ENCODE data around the gene NLRC3.

DNA sequence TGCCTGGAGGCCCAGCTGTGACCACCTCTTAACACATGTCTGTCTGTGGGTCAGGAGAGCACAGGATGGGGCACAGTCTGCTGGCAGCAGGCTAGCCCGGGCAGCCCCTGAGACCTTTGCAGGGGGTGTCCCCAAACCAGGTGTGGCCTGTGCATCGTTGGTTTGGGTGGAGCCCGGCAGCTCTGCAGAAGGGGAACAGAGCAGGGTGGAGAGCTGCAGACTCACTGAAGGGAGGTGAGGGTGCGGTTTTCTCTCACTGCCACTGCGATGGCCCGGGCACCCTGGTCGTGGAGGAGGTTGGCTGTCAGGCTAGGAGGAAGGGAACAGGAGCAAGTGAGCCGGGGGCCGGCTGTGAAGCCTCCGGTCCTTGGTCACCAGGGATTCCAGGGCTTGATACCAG is 28.8 kb downstream of the NLRC3 start:
- TF ChIP-seq MAX (CRISPR knock-in tag; IDR thresholded peaks at IDR 0.05) = no peak
- TF ChIP-seq, protein P1, sequence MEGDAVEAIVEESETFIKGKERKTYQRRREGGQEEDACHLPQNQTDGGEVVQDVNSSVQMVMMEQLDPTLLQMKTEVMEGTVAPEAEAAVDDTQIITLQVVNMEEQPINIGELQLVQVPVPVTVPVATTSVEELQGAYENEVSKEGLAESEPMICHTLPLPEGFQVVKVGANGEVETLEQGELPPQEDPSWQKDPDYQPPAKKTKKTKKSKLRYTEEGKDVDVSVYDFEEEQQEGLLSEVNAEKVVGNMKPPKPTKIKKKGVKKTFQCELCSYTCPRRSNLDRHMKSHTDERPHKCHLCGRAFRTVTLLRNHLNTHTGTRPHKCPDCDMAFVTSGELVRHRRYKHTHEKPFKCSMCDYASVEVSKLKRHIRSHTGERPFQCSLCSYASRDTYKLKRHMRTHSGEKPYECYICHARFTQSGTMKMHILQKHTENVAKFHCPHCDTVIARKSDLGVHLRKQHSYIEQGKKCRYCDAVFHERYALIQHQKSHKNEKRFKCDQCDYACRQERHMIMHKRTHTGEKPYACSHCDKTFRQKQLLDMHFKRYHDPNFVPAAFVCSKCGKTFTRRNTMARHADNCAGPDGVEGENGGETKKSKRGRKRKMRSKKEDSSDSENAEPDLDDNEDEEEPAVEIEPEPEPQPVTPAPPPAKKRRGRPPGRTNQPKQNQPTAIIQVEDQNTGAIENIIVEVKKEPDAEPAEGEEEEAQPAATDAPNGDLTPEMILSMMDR (IDR thresholded peaks at IDR 0.05) = no peak
- TF ChIP-seq, protein P2, sequence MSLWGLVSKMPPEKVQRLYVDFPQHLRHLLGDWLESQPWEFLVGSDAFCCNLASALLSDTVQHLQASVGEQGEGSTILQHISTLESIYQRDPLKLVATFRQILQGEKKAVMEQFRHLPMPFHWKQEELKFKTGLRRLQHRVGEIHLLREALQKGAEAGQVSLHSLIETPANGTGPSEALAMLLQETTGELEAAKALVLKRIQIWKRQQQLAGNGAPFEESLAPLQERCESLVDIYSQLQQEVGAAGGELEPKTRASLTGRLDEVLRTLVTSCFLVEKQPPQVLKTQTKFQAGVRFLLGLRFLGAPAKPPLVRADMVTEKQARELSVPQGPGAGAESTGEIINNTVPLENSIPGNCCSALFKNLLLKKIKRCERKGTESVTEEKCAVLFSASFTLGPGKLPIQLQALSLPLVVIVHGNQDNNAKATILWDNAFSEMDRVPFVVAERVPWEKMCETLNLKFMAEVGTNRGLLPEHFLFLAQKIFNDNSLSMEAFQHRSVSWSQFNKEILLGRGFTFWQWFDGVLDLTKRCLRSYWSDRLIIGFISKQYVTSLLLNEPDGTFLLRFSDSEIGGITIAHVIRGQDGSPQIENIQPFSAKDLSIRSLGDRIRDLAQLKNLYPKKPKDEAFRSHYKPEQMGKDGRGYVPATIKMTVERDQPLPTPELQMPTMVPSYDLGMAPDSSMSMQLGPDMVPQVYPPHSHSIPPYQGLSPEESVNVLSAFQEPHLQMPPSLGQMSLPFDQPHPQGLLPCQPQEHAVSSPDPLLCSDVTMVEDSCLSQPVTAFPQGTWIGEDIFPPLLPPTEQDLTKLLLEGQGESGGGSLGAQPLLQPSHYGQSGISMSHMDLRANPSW (CRISPR knock-in tag; conservative IDR thresholded peaks at IDR 0.05; ENCODE audit: low read depth) = no peak
- no peak for TF ChIP-seq ESRRA (CRISPR knock-in tag; IDR thresholded peaks at IDR 0.05; ENCODE audit: borderline replicate concordance)
- no peak for TF ChIP-seq E2F4 (CRISPR knock-in tag; IDR thresholded peaks at IDR 0.05; ENCODE audit: borderline replicate concordance, low read depth)
- TF ChIP-seq ZNF671 (CRISPR knock-in tag; IDR thresholded peaks at IDR 0.05) = no peak
- no peak for TF ChIP-seq PREB (CRISPR knock-in tag; IDR thresholded peaks at IDR 0.05; ENCODE audit: borderline replicate concordance)
- TF ChIP-seq NR1H2 (CRISPR knock-in tag; IDR thresholded peaks at IDR 0.05) = no peak
- TF ChIP-seq ZBTB21 (CRISPR knock-in tag; IDR thresholded peaks at IDR 0.05; ENCODE audit: borderline replicate concordance) = no peak
- TF ChIP-seq, protein P3, sequence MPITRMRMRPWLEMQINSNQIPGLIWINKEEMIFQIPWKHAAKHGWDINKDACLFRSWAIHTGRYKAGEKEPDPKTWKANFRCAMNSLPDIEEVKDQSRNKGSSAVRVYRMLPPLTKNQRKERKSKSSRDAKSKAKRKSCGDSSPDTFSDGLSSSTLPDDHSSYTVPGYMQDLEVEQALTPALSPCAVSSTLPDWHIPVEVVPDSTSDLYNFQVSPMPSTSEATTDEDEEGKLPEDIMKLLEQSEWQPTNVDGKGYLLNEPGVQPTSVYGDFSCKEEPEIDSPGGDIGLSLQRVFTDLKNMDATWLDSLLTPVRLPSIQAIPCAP (CRISPR knock-in tag; IDR thresholded peaks at IDR 0.05) = no peak
- TF ChIP-seq ATF6 (CRISPR knock-in tag; IDR thresholded peaks at IDR 0.05) = no peak
